HepG2 (cell line): ENCODE measurements around the gene CDX2. TPM values are rescaled to one million over a fixed set of nuclear protein-coding genes. Genes with fewer than 3 reads are reported as not detected.

Experiments
- AHR ChIP-seq: IDR thresholded peaks from 2 replicates; pipeline ENCODE4 v1.6.1; 2018; ENCODE audit warnings: missing genetic modification reagents, missing compliant biosample characterization
- BRD4 ChIP-seq: sonication (generic); formaldehyde crosslinking; IDR thresholded peaks from 2 replicates; pipeline ENCODE4 v1.4.0; 2020; ENCODE audit warnings: missing genetic modification reagents
- FIP1L1 ChIP-seq: fragments of 200-400 bp; formaldehyde crosslinking; IDR thresholded peaks from 2 replicates; pipeline ENCODE4 v1.6.1; 2018; ENCODE audit warnings: low read depth, mild to moderate bottlenecking, low read length, moderate library complexity, borderline replicate concordance; ENCODE audit not compliant: insufficient read depth
- HHEX ChIP-seq: IDR thresholded peaks from 2 replicates; pipeline ENCODE4 v1.6.1; 2016; ENCODE audit warnings: control low read depth
- HMGA1 ChIP-seq: sonication (generic); formaldehyde crosslinking; conservative IDR thresholded peaks from 2 replicates; pipeline ENCODE4 v1.4.0; 2020; ENCODE audit warnings: missing genetic modification reagents
- HOXD1 ChIP-seq: sonication (generic); formaldehyde crosslinking; IDR thresholded peaks from 2 replicates; pipeline ENCODE4 v1.5.0; 2020; ENCODE audit warnings: missing genetic modification reagents
- IRF2 ChIP-seq: IDR thresholded peaks from 2 replicates; pipeline ENCODE4 v1.6.1; 2018; ENCODE audit warnings: missing genetic modification reagents, missing compliant biosample characterization
- KDM5B ChIP-seq: sonication (generic); formaldehyde crosslinking; IDR thresholded peaks from 2 replicates; pipeline ENCODE4 v1.4.0; 2020; ENCODE audit warnings: missing genetic modification reagents, mild to moderate bottlenecking, borderline replicate concordance
- MLLT10 ChIP-seq: sonication (generic); formaldehyde crosslinking; IDR thresholded peaks from 2 replicates; pipeline ENCODE4 v1.4.0; 2020; ENCODE audit warnings: missing genetic modification reagents
- RXRA ChIP-seq: sonication (generic); formaldehyde crosslinking; IDR thresholded peaks from 2 replicates; pipeline ENCODE4 v1.5.1; 2020; ENCODE audit warnings: missing genetic modification reagents
- ZNF549 ChIP-seq: sonication (generic); formaldehyde crosslinking; IDR thresholded peaks from 2 replicates; pipeline ENCODE4 v1.5.0; 2020; ENCODE audit warnings: missing genetic modification reagents
- ZNF644 ChIP-seq: IDR thresholded peaks from 2 replicates; pipeline ENCODE4 v1.6.1; 2016; ENCODE audit warnings: low read depth
- ZNF740 ChIP-seq: sonication (generic); formaldehyde crosslinking; IDR thresholded peaks from 2 replicates; pipeline ENCODE4 v1.4.0; 2020; ENCODE audit warnings: missing genetic modification reagents
- ZNF772 ChIP-seq: sonication (generic); formaldehyde crosslinking; IDR thresholded peaks from 2 replicates; pipeline ENCODE4 v1.5.0; 2020; ENCODE audit warnings: mild to moderate bottlenecking, missing genetic modification reagents
- ZNF850 ChIP-seq: sonication (generic); formaldehyde crosslinking; conservative IDR thresholded peaks from 2 replicates; pipeline ENCODE4 v1.9.0; 2021; ENCODE audit warnings: mild to moderate bottlenecking, missing genetic modification reagents
- polyA plus RNA-seq, 8 experiments: library from polyadenylated mRNA; depleted of rRNA in 3 of 8; stranded (reverse) in 7 of 8; unstranded in 1 of 8; fragments of >200 nt; fragmentation: Illumina TruSeq in 4 of 8; extraction: Trizol in 4 of 8; gene quantifications; 2 replicates each; pipeline versions ENCODE4 v1.2.1 to v1.2.3, GENCODE V29; 2011 to 2016; ENCODE audit warnings: low read depth in 4 of 8, missing spikeins in 1 of 8, mixed read lengths in 1 of 8; ENCODE audit not compliant: insufficient read depth in 1 of 8
- total RNA-seq, 5 experiments: library from RNA; depleted of rRNA; stranded (reverse); fragments of >200 nt; fragmentation: Illumina TruSeq; extraction: Trizol; gene quantifications; 2 replicates each; pipeline ENCODE4 v1.2.3, GENCODE V29; 2016; ENCODE audit warnings: low read depth in 1 of 5
- TF ChIP-seq, protein P1 (sequence below): sonication (generic); formaldehyde crosslinking; IDR thresholded peaks from 2 replicates; pipeline ENCODE4 v1.4.0; 2020; ENCODE audit warnings: missing genetic modification reagents, borderline replicate concordance
- TF ChIP-seq, protein P2 (sequence below): sonication (generic); formaldehyde crosslinking; IDR thresholded peaks from 2 replicates; pipeline ENCODE4 v1.5.0; 2020; ENCODE audit warnings: mild to moderate bottlenecking, missing genetic modification reagents, borderline replicate concordance
- TF ChIP-seq, protein P3 (sequence below): sonication (generic); formaldehyde crosslinking; IDR thresholded peaks from 2 replicates; pipeline ENCODE4 v1.8.0; 2022; ENCODE audit warnings: mild to moderate bottlenecking, missing genetic modification reagents, moderate library complexity

The CDX2 gene
- total and polyA plus RNA-seq, 2 of the 13 experiments (the other 11 are each of a cell fraction or from before 2014, with no cell fraction given) = 0.04 TPM; not detected in 1

GRCh38 chr13:27960362-27961226 is 8.5 kb downstream of the CDX2 start (continued):
- TF ChIP-seq, protein P1, sequence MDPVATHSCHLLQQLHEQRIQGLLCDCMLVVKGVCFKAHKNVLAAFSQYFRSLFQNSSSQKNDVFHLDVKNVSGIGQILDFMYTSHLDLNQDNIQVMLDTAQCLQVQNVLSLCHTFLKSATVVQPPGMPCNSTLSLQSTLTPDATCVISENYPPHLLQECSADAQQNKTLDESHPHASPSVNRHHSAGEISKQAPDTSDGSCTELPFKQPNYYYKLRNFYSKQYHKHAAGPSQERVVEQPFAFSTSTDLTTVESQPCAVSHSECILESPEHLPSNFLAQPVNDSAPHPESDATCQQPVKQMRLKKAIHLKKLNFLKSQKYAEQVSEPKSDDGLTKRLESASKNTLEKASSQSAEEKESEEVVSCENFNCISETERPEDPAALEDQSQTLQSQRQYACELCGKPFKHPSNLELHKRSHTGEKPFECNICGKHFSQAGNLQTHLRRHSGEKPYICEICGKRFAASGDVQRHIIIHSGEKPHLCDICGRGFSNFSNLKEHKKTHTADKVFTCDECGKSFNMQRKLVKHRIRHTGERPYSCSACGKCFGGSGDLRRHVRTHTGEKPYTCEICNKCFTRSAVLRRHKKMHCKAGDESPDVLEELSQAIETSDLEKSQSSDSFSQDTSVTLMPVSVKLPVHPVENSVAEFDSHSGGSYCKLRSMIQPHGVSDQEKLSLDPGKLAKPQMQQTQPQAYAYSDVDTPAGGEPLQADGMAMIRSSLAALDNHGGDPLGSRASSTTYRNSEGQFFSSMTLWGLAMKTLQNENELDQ (CRISPR knock-in tag) = no peak
- TF ChIP-seq BRD4 (CRISPR knock-in tag) (peak; percentile 77), AHR (peak; percentile 75; the same call in 1 of the 2 replicates), HHEX (CRISPR knock-in tag) (peak; percentile 92), FIP1L1 (no peak), HOXD1 (CRISPR knock-in tag) (no peak), IRF2 (peak; percentile 68), HMGA1 (no peak), KDM5B (CRISPR knock-in tag) (peak; percentile 82; the same call in 1 of the 2 replicates), ZNF644 (CRISPR knock-in tag) (0 out of 2 replicates have a peak, but pooled peaks have one; percentile 44), RXRA (peak; percentile 73), ZNF850 (CRISPR knock-in tag) (no peak), MLLT10 (CRISPR knock-in tag) (no peak), ZNF772 (CRISPR knock-in tag) (peak; percentile 63; the same call in 1 of the 2 replicates), ZNF740 (CRISPR knock-in tag) (no peak), ZNF549 (CRISPR knock-in tag) (0 out of 2 replicates have a peak, but pooled peaks have one; percentile 22)
- TF ChIP-seq, protein P2, sequence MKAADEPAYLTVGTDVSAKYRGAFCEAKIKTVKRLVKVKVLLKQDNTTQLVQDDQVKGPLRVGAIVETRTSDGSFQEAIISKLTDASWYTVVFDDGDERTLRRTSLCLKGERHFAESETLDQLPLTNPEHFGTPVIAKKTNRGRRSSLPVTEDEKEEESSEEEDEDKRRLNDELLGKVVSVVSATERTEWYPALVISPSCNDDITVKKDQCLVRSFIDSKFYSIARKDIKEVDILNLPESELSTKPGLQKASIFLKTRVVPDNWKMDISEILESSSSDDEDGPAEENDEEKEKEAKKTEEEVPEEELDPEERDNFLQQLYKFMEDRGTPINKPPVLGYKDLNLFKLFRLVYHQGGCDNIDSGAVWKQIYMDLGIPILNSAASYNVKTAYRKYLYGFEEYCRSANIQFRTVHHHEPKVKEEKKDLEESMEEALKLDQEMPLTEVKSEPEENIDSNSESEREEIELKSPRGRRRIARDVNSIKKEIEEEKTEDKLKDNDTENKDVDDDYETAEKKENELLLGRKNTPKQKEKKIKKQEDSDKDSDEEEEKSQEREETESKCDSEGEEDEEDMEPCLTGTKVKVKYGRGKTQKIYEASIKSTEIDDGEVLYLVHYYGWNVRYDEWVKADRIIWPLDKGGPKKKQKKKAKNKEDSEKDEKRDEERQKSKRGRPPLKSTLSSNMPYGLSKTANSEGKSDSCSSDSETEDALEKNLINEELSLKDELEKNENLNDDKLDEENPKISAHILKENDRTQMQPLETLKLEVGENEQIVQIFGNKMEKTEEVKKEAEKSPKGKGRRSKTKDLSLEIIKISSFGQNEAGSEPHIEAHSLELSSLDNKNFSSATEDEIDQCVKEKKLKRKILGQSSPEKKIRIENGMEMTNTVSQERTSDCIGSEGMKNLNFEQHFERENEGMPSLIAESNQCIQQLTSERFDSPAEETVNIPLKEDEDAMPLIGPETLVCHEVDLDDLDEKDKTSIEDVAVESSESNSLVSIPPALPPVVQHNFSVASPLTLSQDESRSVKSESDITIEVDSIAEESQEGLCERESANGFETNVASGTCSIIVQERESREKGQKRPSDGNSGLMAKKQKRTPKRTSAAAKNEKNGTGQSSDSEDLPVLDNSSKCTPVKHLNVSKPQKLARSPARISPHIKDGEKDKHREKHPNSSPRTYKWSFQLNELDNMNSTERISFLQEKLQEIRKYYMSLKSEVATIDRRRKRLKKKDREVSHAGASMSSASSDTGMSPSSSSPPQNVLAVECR = peak; percentile 87
- TF ChIP-seq, protein P3, sequence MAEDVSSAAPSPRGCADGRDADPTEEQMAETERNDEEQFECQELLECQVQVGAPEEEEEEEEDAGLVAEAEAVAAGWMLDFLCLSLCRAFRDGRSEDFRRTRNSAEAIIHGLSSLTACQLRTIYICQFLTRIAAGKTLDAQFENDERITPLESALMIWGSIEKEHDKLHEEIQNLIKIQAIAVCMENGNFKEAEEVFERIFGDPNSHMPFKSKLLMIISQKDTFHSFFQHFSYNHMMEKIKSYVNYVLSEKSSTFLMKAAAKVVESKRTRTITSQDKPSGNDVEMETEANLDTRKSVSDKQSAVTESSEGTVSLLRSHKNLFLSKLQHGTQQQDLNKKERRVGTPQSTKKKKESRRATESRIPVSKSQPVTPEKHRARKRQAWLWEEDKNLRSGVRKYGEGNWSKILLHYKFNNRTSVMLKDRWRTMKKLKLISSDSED (CRISPR knock-in tag) = no peak; the same call in 1 of the 2 replicates
